NCI-H460 (cell line): ENCODE results near the gene PDE6C. TPM values are rescaled to one million over a fixed set of nuclear protein-coding genes. Genes with fewer than 3 reads are reported as not detected.

Experiments used
- DNase-seq: peaks from one replicate; pipeline ENCODE4 v3.0.0-alpha.2; 2016; ENCODE audit warnings: low read depth; ENCODE audit errors: extremely low read depth
- total RNA-seq: library from RNA; depleted of rRNA; stranded (reverse); fragments of >200 nt; shearing (Covaris generic); gene quantifications from 2 replicates; pipeline ENCODE4 v1.2.3, GENCODE V29; 2014

PDE6C gene
- total RNA-seq, 1 experiment from 2014 or later = not detected

GRCh38 chr10:93628858-93629257 is 16.5 kb downstream of the PDE6C start:
- DNase-seq = no peak

DNA sequence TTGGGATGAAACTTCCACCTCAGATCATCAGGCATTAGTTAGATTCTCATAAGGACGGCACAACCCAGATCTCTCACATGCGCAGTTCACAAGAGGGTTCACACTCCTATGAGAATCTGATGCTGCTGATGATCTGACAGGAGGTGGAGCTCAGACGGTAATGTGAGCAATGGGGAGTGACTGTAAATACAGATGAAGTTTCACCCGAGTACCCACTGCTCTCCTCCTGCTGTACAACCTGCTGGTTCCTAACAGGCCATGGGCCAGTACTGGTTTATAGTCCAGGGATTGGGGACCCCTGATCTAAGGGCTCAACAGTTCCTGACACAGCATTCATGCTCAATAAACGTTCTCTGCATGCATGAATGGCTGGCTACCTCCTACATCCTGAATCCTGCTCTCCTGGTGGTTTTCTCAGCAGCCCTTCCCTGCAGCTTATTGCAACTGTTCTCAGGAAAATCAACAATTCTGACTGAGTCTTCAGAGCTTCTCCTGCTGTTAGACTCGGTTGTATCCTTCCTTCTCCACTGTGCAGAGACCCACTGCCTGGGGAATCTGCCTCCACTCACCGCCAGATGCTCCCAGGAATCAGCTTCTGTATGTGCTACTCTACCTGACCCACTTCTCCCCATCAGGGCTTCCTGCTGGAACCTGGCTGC is 17.4 kb downstream of the PDE6C start:
- DNase-seq = no peak

DNA sequence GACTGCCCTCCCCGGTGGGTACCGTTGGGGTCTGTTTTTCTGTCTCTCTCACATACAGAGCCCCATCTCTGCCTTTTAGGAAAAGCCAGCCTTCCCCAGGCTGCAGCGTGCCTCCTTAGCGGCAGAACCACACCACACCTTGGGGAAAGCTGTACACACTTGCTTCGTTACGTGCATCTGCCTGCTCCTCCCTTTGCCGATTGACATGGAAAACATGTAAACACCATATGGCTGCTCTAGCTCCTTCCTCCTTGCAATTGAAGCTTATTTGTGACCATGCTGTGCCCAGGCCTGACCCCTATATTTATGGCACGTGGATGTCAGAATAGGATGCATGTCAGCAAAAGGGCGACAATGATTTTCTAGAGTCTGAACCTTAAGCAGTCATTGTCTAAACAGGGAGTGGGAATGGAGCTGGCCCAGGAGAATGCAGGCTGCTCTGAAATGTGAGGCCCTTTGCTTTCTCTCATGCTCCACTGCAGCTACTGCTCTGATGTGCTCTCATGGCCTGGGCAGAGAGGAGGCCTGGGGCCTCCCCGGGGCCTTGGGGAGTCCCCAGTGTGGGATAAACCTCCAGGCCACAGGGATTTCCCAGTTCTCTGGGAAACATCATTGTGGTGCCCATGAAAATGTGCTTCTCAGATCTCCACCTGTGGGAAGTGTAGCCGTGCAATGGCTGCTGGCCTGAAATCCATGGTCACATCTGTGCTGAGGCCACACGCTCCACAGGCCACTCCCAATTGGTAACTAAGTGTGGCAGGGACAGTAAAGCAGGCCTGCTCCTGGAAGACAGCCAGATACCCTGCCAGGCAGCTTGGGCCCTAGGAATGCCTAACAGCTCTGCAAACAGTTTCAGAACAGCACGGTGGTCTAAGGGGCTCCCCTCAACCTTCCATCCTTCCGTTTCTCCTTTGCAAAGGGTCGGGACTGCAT is 18.6 kb downstream of the PDE6C start:
- DNase-seq = no peak

DNA sequence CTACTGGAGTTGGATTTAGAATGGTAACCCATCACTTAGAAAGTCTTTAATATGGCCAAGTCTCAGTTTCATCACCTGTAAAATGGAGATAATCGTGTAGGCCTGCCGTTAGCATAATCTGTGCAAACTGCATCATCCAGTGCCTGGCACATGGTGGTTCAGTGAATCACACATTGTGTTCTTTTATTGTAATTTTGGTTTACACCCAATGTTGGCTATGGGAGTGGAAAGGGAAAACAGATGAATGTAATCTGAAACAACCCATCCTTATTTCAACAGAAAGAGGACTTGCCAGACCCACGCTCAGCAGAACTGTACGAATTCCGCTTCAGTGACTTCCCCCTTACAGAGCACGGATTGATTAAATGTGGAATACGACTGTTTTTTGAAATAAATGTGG is 27.5 kb downstream of the PDE6C start:
- DNase-seq = no peak

DNA sequence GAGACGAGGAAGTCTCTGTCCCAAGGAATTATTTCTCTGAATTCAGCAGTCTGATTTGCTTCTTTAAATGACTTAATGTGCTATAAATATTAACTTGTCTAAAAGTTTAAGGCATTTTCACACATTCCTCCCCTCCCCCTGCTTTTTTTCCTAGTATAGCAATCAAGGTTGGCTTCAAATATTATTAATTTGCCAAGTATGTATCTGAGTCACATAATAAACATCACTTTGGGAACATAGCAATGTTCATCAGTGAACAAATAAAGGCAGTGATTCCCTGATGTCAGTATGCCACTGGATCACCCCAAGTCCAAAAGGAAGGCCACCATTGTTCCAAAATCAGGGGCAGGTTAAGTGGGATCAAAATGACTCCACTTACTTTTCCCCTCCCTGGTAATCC is 40.5 kb downstream of the PDE6C start:
- DNase-seq = no peak

DNA sequence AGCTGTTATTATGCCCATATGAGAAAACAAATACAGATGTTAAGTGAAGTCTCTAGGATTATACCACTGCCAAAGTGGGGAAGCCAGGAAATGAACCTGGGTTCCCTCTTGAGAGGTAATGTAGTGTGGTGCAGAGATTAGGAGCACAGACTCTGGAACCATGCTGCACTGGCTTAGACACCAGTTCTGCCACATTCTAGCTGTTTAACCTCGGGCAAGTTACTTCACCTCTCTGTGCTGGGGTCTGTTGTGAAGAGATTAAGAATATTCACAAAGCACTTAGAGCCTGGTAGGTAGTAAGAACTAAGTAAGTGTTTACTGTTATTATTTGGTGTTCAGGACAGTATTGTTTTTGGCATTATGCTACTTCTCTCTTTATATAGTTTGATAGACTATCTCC is 41.9 kb downstream of the PDE6C start:
- DNase-seq = no peak

- no peak for DNase-seq
These were observed 43.8 kb downstream of the PDE6C start for GRCh38 chr10:93656155-93656554.

GRCh38 chr10:93657757-93658156 is 45.4 kb downstream of the PDE6C start:
- DNase-seq = no peak

- DNase-seq = no peak
These were observed 53.7 kb downstream of the PDE6C start for GRCh38 chr10:93666030-93666429.

- DNase-seq = no peak
These were observed 55.5 kb downstream of the PDE6C start for GRCh38 chr10:93667795-93668194.

- no peak for DNase-seq
These were observed 58.0 kb downstream of the PDE6C start for GRCh38 chr10:93670372-93670771.

DNA sequence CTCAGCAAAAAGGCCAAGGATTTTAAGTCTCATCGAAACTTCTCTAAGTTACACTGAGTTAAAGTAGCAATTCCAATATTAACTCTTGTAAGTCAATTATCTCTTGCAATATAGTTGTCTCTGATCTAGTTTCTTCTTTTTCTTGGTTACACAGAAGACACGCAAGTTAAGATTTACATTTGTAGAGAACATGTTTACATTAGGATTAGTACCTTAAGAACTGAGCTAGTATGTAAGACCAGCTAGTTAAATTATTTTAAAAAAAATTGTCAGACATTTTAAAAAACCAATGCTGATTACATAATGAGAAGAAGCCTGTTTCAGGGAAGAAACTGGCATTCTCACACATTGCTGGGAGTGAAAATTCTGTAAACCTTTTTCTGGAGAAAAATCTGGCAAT is 58.7 kb downstream of the PDE6C start:
- no peak for DNase-seq

DNA sequence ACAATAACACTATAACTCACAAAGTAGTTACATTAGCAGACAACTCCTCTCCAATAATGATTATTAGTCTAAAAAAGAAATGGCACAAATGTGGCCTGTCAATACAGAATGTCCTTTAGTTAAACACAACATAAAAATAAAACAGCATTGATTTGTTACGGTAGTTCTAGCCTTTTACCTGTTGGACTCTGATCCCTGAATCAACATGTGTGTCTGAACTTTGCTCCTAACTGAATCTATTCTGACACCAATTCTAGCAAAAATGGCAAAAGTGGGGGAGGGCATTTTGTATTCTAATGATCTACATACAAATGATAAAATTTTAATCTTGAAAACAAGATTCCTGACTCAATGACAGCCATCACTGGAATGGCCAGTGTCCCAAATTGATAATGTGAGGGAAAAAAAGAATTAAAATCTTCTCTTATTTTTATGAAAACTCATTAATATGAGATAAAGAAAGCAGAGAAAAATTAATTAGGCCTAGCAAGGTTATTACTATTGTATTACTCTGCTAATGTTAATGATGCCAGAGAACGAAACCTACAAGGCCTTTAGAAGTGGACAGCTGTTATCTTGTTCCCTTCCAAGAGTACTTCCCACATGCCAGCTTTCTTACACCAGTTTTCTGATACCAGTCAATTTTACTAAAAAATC is 59.8 kb downstream of the PDE6C start:
- DNase-seq = no peak

DNA sequence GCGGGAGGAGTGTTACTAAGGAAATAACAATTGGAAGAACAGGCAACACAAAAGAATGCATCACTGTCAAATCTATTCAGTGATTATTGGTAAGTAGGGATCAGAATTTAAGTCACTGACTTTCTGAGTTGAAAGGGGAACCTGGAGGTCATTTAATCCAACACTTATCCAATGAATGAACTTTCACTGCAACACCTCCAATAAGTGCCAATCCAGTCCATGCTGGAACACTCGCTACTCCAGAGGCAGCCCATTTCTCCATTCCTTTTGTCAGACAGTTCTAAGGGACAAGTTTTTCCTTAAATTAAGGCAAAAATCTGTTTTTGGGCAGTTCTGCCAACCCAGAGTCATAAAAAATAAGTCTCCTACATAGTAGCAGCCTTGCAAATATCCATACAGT is 60.6 kb downstream of the PDE6C start:
- DNase-seq = no peak

DNA sequence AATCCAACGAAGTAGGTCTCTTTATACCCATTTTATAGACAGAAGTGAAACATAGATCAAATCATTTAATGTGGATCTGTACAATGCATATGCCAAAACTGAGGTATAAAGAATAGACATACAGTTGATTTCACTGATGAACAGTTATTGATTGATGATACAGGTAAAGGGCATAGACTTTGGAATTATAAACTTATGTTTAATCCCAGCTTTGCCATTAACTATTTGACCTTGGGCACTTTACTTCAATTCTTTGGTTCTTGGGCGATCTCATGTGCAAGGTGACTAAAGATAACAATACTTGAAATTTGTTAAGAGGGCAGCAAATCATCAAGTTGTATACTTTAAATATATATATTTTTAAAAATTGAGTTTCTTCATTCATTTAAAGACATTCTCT is 61.5 kb downstream of the PDE6C start:
- no peak for DNase-seq

DNA sequence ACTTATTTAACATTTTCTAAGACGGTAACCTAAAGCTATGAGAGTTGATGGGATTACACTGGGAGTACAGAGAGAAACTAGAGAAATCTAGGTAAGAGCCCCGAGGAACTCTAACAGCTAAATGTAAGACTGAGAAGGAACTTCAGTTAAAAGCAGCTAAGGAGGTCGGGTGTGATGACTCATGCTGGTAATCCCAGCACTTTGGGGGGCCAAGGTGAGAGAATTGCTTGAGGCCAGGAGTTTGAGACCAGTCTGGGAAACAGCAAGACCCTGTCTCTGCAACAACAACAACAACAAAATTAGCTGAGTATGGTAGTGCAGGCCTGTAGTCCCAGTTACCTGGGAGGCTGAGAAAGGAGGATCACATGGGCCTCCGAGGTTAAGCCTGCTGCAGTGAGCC is 66.0 kb downstream of the PDE6C start:
- DNase-seq = no peak

DNA sequence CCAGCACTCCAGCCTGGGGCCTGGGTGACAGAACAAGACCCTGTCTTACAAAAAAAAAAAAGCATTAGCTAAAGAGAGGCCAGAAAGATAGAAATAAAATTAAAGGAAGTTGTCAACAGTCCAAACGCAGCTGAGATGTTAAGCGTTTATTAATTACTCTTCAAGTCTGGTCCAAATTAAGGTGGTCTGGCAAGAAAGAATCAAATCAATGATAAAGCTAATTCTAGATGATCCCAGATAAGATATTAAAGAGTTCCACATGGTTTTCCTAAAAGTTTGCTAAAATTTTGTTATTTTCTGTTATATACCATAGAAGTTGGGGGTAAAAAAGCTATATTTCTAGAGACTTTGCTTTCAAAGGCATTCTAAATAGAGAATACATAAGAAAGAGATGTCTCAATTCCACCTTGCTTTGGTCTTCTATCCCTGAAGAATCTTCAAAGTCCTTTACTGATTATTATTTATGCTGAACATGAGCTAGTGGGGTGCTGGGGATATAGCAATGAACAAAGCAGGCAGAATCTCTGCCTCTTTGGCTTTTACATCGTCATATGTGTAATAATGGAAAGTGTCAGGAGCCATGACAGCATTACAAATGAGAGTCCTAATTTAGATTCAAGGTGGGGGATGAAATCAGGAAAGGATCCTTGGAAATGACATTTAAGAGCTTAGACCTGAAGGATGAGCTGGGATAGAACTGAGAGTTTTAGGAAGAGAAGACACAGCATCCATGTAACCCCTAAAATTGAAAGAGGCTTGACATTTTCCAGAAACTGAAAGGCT is 66.7 kb downstream of the PDE6C start:
- DNase-seq = no peak

DNA sequence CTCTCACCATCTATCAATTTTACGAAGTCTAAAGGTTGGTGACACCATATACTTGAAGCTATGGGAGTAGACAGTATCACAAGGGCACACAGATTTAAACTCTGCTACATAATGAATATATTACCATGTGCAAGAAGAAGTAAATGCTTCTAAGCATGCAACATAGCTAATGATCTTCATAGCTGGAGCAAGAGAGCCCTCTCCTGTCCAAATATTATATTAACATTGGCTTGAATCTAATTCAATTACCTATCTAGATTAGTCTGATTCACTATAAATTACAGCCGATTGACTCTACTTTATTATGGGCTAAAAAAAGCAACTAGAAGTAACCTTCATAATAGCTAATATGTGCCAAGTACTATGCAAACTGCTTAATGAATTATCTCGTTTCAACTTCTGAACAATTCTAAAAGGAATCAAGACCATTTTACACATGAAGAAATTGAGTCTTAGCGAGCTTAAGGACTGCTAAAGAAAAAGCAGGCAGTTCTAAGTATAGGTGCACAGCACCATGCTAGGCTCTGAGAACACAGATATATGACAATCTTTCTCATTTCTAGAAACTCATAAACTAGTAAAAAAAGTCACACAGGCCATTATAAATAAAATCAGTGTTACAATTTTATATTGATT is 68.2 kb downstream of the PDE6C start:
- peak; percentile 48 for DNase-seq

GRCh38 chr10:93687737-93688136 is 75.4 kb downstream of the PDE6C start:
- no peak for DNase-seq

DNA sequence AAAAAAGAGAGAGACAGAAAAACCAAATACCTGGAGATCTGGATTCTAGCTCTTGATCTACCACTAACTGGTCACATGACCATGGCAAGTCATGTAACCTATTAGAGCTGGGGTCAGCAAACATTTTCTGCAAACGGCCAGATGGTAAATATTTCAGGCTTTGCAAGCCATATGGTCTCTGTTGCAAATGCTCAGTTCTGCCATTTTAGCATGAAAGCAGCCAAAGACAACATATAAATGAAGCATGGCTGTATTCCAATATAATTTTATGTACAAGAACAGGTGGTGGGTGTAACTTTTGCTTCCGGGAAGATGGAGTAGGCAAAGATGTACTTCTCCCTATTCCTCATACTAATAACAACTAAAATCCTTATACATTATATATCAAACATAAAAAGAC is 83.4 kb downstream of the PDE6C start:
- DNase-seq = no peak
